IPS-11a (cell line): Measurements from ENCODE around the gene HAUS2.
"Not testable (repeated sequence)": the region's sequence is repeated elsewhere in the genome, so short reads cannot be mapped to it uniquely, and the experiment has no call there.

ENCODE experiments used
- H3K4me3 ChIP-seq: one replicate; pipeline ENCODE4 v1.5.1; 2013; ENCODE audit warnings: low read depth, low read length, control low read depth

The HAUS2 gene

DNA sequence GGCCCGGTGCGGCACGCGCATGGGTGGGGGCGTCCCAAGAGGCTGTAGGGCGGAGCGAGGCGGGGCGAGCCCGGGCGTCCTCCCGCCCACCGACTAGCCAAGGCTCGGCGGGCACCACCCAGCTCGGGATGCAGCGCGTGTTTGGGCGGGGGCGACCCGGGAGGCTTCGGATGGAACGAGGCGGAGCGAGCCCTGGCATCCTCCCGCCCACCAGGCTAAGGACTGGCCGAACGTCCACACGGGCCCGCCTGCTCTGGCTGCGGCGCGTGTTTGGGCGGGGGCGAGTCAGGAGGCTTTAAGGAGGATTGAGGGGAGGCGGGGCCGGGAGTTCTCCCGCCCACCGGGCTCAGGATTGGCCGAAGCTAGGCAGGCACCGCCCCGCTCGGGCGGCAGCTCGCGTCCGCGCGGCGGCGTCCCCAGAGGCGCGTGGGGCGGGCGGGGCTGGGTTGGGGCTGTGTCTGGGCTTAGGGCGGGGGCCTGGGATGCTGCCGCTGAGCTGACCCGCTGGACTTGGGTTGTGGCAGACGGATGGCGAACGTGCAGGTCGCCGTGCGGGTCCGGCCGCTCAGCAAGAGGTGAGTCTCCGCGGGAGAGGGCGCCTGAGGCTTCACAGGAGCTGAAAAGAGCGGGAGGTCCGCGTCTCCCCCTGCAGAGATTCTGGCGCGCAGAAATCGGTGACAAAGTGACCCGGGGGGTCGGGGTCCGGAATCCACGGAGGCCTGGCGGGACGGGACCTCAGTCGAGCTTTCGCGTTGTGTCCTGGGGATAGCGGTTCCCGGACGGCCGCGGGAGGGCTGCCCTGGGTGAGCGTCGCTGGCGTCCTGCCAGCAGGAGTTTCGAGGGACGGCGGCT lies 26.8 kb downstream of the HAUS2 start, which contains the start of gene STARD9:
TSS of gene STARD9 (plus strand) at position 419 of the 852 bp plus-strand sequence. CDS start at position 529, 110 bp downstream.
- peak within 1 kb of the TSS; percentile 60 for H3K4me3 ChIP-seq

DNA sequence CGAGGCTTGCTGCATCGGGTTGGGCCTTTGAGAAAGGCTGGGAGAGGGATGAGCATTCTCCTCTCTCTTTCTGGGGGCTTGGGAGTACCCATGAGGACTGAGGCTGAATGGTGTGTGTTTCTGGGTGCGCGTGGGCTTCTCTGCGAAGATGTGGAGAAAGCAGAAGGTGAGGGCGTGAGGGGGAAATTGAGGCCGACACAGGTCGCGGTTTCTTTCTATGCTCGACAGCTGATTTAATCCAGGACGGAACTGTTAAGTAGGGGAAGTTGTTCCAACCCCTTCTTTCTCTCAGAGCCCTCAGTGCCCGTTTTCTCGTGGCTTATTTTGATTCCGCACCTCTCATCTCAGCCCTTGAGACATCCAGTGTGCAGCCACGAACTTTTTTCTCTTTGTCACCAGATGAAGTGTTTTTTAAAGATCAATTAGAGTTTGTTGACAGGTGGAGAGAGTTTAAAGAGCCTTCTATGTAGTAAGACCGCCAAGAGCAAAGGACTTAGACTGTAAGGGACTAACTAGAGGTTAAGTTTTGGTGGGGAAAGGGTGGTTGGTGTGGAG lies 27.5 kb downstream of the HAUS2 start:
- peak overlapping the region; percentile 60 for H3K4me3 ChIP-seq

DNA sequence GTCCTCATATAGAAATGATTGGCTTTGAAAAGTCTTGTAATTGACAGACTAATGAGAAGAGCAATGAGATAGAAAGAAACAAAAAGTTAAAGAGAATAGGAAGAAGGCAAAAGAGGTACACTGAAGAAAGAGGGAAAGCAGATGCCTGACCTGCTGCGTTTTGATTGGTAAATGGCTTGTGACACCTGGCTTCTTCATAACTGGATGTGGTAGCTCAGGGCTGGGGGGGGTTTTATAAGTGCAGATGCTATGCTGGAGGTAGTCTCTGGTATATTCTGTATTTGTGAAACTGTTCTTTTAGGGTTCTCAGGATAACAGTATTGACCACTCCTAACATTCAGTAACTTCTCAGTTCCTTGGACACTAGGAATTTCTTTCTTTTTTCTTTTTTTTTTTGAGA lies 28.1 kb downstream of the HAUS2 start:
- no peak overlapping the region for H3K4me3 ChIP-seq

DNA sequence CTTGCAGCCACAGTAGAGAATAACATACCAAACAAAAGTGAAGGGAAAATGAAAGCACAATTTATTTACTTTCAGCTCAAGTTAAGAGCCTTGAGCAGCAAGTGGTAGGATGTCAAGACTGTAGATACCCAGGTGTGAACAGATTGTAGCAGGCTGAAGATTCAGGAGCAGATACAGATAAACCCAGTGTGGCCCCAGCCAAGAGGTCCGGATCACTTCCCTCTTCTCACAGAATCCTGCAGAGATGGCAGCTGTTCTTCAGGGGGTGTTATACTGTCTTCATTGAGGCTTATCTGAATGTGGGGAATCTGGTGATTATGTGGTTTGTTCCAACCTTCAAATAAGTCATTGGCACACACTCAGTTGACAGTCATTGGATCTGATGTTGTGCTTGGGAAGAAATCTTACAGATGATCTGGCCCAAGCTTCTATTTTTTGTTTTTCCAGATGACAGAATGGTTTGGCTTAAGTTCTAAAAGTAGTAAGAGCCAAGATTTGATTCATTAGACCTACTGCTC lies 28.9 kb downstream of the HAUS2 start:
- no peak overlapping the region for H3K4me3 ChIP-seq

DNA sequence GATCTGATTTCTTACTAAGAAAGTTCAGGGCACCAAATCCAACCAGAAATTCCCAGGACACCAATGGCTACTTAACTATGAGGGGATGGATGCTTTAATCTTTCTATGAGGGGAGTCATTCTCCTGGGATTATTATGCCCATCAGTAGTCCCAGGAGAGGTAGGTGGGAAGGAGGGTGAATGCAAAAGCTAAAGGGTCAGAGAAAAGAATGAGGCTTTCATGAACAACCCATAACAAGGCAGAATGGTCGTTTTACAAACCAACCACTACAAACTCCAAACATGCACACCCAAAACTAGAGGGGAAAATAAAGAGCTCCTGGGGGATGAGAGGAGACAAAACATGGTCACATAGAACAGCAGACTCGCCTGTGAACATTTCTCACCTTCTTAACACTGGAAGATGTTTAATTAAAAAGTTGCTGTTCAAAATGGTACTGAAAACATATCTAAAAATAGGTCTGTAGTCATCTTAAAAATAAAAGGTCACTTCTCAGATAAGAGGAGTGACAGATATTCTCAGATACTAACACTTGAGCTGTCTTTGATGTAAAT lies 30.4 kb downstream of the HAUS2 start:
- H3K4me3 ChIP-seq: no peak overlapping the region

DNA sequence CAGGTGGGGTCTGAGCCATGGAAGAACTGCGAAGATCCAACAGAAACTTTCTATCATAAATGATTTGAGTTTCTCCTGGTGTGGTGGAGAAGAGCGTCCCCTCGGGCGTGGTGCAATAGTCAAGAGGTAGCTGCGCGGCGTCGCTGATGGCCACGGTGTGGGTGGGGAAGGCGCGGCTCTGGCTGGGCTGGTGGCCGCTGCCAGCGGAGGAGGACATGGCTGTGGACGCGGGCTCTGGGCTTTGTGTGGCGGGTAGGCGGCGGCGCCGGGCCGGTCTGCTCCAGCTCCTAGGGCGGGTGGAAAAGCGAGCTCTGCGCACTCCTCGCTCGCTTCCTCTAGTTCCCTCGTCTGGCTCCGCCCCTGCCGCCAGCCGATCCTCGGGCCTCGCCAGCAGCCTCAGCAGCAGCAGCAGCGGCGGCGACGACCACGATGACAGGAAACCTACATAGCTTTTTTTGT lies 32.7 kb downstream of the HAUS2 start:
- H3K4me3 ChIP-seq: peak overlapping the region; percentile 29

DNA sequence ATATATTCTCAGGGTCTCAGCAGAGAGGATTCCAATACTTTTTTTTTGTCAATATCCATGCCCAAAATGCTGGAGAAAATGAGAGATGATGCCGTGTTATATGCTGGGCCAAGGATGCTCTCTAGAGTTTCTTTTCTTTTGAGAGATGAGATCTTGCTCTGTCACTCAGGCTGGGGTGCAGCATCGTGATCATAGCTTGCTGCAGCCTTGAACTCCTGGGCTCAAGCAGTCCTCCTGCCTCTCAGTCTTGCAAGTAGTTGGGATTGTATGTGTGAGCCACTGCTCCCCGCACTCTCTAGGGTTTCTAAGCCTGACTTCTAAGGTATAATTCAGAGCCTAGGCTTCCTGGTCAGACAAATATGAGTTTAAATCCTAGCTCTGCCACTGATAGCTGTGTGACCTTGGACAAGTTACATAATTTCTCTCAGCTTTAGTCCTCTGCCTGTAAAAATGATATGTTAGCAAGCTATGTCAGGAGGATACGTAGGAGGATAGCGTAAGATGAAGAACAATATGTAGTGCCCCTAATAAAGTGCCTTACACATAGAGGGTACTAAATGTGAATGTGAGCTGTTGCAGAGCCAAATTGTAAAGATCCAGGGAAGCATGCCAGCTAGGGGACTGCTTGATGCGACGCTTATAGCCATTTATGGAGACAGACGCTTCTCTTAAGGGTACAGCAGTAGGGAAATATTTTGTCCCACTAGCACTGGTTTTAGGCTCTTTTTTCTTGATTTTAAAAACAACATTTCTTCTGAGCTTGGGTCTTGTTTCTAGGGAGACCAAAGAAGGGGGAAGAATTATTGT lies 34.1 kb downstream of the HAUS2 start:
- H3K4me3 ChIP-seq: no peak overlapping the region

DNA sequence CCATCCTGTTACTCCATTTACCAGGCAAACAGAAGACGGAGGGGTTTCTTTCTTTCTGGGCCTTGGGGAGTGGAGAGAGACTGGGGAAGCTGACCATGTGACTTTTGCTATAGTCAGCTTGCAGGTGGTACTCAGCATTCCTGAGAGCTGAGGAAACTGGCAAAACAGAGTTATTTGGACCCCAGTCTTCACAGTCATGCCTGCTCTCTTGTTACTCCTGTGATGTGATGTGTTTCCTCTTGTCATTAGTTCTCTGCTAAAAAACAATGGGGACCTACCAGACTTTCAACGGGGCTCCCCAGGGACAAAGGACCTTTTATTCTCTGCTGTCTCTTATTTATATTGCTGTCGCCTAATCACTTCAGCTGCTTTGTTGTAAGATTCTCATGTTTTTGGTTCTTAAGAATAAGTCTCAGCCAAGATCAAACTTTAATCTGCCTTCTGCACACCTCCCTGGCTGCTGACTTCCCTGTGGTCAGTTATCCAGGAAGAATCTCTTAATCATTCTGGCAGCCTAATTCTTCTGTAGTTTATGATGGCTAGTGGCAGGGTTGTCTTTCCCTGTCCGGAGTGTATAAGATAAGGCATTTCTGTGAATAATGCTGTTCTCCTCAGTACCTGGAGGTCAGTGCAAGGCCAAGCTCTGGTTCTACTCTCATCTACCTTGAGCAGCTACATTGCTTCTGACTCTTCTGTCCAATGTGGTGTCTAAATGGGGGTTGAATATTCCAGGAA lies 35.6 kb downstream of the HAUS2 start:
- no peak overlapping the region for H3K4me3 ChIP-seq

DNA sequence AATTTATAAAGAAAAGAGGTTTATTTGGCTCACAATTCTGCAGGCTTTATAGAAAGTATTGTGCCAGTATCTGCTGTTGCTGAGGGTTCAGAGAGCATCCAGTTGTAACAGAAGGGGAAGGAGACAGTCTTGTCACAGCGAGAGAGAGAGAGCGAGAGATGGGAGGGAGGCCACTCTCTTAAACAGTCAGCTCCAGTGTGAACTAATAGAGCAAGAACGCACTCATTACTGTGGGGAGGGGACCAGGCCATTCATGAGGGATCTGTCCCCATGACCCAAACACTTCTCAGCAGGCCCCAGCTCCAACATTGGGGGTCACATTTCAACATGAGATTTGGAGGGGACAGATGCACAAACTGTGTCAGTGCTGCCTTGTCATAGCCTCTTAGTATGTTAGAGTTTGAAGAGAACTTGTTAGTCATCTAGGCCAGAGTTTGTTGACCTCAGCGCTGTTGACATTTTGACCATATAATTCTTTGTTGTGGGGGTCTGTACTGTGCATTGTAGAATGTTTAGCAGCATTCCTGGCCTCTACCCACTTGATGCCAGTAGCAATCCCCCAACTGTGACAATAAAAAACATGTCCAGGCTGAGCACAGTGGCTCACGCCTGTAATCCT lies 42.1 kb downstream of the HAUS2 start:
- no peak overlapping the region for H3K4me3 ChIP-seq

DNA sequence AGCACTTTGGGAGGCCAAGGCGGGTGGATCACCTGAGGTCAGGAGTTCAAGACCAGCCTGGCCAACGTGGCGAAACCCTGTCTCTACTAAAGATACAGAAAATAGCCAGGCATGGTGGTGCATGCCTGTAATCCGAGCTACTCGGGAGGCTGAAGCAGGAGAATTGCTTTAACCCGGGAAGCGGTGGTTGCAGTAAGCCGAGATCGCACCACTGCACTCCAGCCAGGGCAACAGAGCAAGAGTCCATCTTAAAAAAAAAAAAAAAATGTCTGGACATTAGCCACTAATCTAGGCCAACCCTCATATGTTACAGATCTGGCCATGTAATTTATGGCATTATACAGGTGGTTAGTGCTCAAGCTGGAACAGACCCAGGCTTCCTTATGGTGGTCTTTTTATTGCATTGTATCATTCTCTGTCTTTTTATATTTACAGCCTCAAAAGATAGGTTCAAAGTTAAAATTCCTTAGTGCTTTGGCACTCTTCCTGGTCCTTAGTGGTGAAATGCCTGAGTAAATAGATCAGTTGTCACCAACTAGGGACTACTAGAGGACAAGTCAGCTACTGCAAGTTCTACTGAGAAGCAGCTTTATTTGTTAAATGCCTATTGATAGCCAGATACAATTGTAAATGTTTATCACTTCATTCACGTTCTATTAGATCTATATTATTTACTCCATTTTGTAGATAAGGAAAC lies 42.7 kb downstream of the HAUS2 start:
- no peak overlapping the region for H3K4me3 ChIP-seq

DNA sequence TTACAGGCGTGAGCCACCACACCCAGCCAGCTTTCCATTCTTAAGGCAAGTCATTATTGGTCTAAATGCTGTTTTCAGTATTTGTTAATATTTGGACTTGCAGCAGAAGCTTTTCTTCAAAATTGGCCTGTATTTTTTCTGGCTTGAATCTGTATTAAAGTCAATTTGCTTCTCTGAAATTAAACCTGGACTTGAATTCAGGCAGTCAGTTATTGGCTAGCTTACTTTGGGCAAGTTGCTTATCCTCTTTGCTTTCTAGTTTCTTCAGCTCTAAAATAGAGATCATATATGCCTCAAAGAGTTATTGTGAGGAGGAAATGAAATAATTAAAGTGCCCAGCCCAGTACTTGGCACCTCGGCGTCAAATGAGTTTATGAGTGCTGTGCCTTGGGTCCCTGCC lies 44.1 kb downstream of the HAUS2 start:
- H3K4me3 ChIP-seq: no peak overlapping the region

DNA sequence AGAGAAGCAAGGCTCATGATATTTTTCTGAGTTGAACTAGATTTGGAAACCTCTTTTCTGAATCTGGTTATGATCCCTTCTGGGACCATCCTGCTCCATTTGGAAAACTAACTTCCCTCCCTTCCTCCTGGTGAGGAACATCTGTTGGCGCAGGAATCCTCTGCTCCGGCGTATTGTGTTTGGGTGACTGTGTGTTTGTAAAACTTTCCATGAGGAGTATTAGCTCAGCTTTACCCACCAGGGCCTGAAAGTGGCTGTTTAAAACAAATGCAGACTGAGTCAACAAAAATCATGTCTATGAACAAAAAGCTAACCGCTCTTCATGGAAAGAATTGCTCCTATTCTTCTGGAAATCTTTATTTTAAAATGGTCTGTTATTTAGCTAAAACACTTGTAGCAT lies 44.5 kb downstream of the HAUS2 start:
- H3K4me3 ChIP-seq: no peak overlapping the region

DNA sequence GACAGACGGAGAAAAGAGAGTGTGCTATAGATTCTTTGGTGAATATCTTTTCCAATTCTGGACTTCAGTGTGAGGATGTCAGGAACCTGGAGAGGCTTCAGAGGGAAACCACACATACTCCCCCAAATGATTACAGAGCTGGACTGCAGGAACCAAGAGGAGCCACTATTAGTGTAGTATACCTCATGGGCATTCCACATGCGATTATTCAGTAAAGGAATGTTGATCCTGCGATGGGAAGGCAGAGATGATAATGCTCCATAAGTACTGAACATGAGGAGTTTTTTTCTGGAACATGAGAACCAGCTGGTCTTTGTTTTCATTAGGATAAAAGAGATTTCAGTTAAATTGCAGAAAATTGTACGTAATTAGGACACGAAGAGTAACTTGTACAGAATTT lies 45.5 kb downstream of the HAUS2 start:
- H3K4me3 ChIP-seq: no peak overlapping the region

DNA sequence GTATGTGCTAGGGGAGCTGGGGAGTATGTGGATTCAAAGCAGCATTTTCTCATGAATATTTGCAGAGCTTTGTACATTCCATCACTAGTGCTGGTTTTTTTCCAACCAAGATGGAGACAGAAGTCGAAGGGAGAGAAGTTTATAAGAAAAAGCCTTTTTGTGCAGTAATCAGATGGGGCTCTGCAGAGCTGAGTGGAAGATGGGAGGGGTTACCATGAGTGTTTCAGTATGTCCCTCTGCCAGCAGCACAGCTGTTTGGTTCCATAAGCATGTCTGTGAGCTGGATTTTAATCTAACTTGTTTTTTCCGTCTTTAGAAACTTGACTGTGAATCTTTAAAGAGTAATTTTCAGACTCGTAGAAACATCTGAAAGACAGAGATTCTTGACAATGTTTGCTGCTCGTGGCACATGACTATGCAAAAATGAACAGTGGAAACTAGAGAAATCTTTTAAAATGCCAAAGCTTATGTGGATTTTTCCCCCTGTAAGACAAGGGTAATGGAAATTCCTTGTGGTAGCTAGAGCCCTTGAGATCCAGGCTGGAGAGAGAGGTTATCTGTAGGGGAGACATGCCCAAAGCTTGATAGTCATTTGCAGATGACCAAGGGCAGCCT lies 47.1 kb downstream of the HAUS2 start:
- no peak overlapping the region for H3K4me3 ChIP-seq

DNA sequence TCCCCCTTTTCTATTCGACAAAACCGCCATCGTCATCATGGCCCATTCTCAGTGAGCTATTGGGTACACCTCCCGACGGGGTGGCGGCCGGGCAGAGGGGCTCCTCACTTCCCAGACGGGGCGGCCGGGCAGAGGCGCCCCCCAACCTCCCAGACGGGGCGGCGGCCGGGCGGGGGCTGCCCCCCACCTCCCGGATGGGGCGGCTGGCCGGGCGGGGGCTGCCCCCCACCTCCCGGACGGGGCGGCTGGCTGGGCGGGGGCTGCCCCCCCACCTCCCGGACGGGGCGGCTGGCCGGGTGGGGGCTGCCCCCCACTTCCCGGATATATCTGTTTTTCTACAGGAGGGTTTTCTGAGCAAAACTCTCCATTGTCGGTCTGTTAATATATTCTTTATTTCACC lies 52.7 kb downstream of the HAUS2 start:
- H3K4me3 ChIP-seq: not testable (repeated sequence)

DNA sequence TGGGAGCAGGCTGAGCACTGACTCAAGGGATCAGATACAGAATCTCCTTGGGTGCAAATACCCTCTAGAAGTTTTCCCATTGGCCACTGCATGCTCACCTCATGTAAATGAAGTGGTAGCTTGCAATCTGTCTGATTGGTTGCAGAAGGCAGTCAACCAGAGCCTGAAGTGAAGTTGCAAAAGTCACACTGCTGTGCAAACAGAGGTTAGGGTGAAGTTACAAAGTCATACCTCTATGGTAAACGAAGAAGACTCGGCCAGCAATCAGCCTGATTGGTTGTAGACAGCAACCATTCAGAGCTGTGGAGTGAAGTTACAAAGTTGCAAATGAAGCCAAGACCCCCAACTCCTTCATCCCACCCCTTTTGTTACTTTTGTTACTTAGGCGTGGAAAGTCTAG lies 53.9 kb downstream of the HAUS2 start:
- H3K4me3 ChIP-seq: no peak overlapping the region

DNA sequence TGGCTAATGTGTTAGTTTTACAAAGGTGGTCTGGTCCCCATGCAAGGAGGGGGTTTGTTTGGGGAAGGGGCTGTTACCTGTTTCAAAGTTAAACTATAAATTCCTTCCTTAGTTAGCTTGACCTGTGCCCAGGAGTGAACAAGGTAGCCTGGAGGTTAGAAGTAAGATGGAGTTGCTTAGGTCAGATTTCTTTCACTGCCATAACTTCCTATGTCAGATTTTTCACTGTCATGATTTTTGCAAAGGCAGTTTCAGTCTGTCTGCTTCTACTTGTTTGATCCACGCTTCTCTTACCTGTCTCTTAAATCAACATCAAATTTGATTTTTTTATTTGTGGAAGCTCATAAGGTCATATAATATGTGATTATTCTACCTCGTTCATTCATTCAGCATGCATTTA lies 55.3 kb downstream of the HAUS2 start:
- H3K4me3 ChIP-seq: no peak overlapping the region

DNA sequence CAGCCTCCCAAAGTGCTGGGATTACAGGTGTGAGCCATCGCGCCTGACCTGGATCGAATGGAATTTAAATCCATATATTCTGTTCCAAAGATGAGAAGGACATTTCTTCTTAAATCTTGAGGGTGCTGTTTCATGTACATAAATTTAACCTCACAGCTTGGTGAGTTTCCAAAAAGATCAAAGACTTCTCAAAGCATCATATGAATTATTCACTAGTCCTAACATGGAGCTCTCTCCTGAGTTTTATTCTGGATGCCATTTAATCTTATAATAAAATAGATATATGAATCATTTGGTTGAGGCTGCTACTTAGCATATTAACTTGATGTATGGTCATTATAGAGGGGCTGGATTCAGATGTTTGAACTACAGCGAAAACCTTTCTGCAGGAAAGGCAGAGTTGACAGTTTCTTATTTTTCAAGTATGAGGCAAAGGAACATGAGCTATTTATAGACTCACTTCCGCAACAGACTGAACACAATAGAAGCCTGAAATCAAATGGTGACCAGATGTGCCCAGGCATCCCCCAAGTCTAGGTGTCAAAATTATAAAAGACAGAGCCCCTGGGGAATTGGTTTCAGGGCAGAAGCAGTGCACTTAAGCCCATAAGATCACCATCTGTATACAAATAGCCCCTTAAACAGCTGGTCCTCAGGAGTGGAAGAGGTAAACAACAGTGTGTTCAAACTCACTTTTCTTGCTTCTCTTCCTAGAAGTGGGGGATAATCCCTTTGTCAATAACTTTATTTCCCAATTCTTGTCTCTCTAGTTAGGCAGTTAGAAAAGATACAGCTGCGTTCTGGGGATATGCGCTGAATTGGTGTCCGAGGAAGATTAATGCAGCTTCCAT lies 56.5 kb downstream of the HAUS2 start:
- H3K4me3 ChIP-seq: no peak overlapping the region
